Skeletal muscle tissue (tissue), 4 donors: ENCODE results near the gene HDAC6. TPM values are rescaled to one million over a fixed set of nuclear protein-coding genes. Genes with fewer than 3 reads are reported as not detected.
A peak's percentile ranks its signal among the peaks of the same experiment; 100 is the strongest.

Experiments
- H3K27ac ChIP-seq: one replicate; pipeline ENCODE4 v1.7.0; 2013; ENCODE audit warnings: mild to moderate bottlenecking, low read depth, low read length, inconsistent platforms
- H3K27me3 ChIP-seq, 3 donors: one replicate each; pipeline ENCODE4 v1.7.0; 2013; ENCODE audit warnings: low read length in 3 of 3; ENCODE audit not compliant: control insufficient read depth in 3 of 3, insufficient read depth in 3 of 3
- H3K36me3 ChIP-seq, 3 donors: one replicate each; pipeline ENCODE4 v1.7.0; 2013; ENCODE audit warnings: low read length in 3 of 3; ENCODE audit not compliant: control insufficient read depth in 3 of 3, insufficient read depth in 3 of 3
- H3K4me1 ChIP-seq, 3 donors: one replicate each; pipeline ENCODE4 v1.7.0; 2013; ENCODE audit warnings: low read length in 3 of 3, mild to moderate bottlenecking in 3 of 3; ENCODE audit not compliant: control insufficient read depth in 3 of 3, insufficient read depth in 3 of 3
- H3K4me3 ChIP-seq, 3 donors: one replicate each; pipeline ENCODE4 v1.7.0; 2013; ENCODE audit warnings: low read length in 3 of 3
- H3K9ac ChIP-seq, 3 donors: one replicate each; pipeline ENCODE4 v1.7.0; 2013; ENCODE audit warnings: low read length in 3 of 3, mild to moderate bottlenecking in 3 of 3, moderate library complexity in 2 of 3, low read depth in 1 of 3
- H3K9me3 ChIP-seq, 3 donors: one replicate each; pipeline ENCODE4 v1.7.0; 2013; ENCODE audit warnings: low read length in 3 of 3; ENCODE audit not compliant: control insufficient read depth in 3 of 3
- total RNA-seq: library from RNA; depleted of rRNA; stranded (reverse); fragments of >200 nt; gene quantifications from one replicate; pipeline ENCODE4 v1.2.3, GENCODE V29; 2014
- donor health status: Osteomylitis.

The HDAC6 gene
- total RNA-seq, 1 donor from 2014 or later, result 79.3 TPM

GRCh38 chrX:48800574-48801279 is 1.1 kb upstream of the HDAC6 start:
- Histone ChIP-seq H3K9me3 (no peaks in the 10 kb centered on the region), H3K27ac (peak overlapping the region; percentile 90), H3K36me3 (peaks cover 5 to 12% (median 5%) of the 10 kb centered on the region in 3 donors), H3K9ac (peak overlapping the region; percentile 65 to 83 (median 79)), H3K4me3 (peak overlapping the region; percentile 83 to 84 (median 83)), H3K27me3 (no peaks in the 10 kb centered on the region), H3K4me1 (peaks cover 11 to 16% (median 11%) of the 10 kb centered on the region in 3 donors)

- peak overlapping the region; percentile 99 for H3K27ac ChIP-seq
- H3K9me3 ChIP-seq, result no peaks in the 10 kb centered on the region
- peaks cover 5 to 16% (median 5%) of the 10 kb centered on the region in 3 donors for H3K36me3 ChIP-seq
- no peaks in the 10 kb centered on the region for H3K27me3 ChIP-seq
- peak overlapping the region; percentile 88 to 96 (median 92) for H3K9ac ChIP-seq
- peak overlapping the region; percentile 72 to 76 (median 73) for H3K4me3 ChIP-seq
- peaks cover 11 to 16% (median 11%) of the 10 kb centered on the region in 3 donors for H3K4me1 ChIP-seq
These were observed 430 bp downstream of the HDAC6 start for GRCh38 chrX:48802089-48802904.

GRCh38 chrX:48802905-48803200 is 986 bp downstream of the HDAC6 start:
- H3K27me3 ChIP-seq, result no peaks in the 10 kb centered on the region
- peak overlapping the region; percentile 88 to 96 (median 92) for H3K9ac ChIP-seq
- H3K4me1 ChIP-seq, result peaks cover 11 to 16% (median 11%) of the 10 kb centered on the region in 3 donors
- H3K36me3 ChIP-seq, result peaks cover 5 to 17% (median 5%) of the 10 kb centered on the region in 3 donors
- no peaks in the 10 kb centered on the region for H3K9me3 ChIP-seq
- peak overlapping the region in 2 of 3 donors; percentile 72 to 76 for H3K4me3 ChIP-seq
- peak overlapping the region; percentile 99 for H3K27ac ChIP-seq

DNA sequence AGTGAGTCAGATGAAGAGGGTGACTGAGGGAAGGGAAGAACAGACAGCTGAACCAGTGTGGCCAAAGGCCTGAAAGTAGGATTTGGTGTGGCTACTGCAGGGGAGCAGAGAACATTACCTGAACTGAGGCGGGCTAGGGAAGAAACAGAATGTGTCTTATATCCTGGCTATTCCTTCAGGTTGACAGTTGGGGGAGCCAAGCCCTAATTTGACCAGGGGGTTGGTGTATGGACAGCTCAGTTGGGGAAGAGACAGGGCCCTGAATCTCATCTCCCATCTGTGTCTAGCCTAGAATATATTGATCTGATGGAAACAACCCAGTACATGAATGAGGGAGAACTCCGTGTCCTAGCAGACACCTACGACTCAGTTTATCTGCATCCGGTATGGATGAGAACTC is 4.2 kb downstream of the HDAC6 start:
- Histone ChIP-seq H3K27ac (no peak overlapping the region), H3K27me3 (no peaks in the 10 kb centered on the region), H3K9ac (no peak overlapping the region), H3K36me3 (peaks cover 7 to 19% (median 8%) of the 10 kb centered on the region in 3 donors), H3K4me3 (no peak overlapping the region), H3K4me1 (peaks cover 6 to 9% (median 6%) of the 10 kb centered on the region in 3 donors), H3K9me3 (no peaks in the 10 kb centered on the region)

- H3K9ac ChIP-seq, result no peak overlapping the region
- H3K27ac ChIP-seq, result no peak overlapping the region
- H3K4me3 ChIP-seq, result no peak overlapping the region
- peaks cover 22 to 28% (median 24%) of the 10 kb centered on the region in 3 donors for H3K36me3 ChIP-seq
- H3K4me1 ChIP-seq, result no peaks in the 10 kb centered on the region
- no peaks in the 10 kb centered on the region for H3K27me3 ChIP-seq
- no peaks in the 10 kb centered on the region for H3K9me3 ChIP-seq
These were observed 11.8 kb downstream of the HDAC6 start for GRCh38 chrX:48813644-48814043.

DNA sequence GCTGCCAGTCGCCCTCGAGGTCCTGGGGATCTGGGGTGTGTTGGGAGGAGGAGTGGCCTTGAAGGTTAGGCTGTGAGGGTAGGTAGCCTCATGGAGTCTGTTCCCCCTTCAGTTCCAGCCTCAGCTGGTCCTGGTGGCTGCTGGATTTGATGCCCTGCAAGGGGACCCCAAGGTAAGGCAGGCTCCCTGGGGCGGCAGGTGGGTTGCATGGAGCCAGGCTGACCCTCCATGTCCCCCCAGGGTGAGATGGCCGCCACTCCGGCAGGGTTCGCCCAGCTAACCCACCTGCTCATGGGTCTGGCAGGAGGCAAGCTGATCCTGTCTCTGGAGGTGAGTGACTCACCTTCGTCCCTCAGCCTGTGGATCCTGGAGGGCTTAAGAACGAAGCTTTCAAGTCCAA is 12.9 kb downstream of the HDAC6 start:
- Histone ChIP-seq H3K27me3 (no peaks in the 10 kb centered on the region), H3K36me3 (peaks cover 25 to 32% (median 28%) of the 10 kb centered on the region in 3 donors), H3K4me1 (no peaks in the 10 kb centered on the region)

GRCh38 chrX:48815266-48815665 is 13.4 kb downstream of the HDAC6 start:
- H3K4me1 ChIP-seq, result no peaks in the 10 kb centered on the region
- no peaks in the 10 kb centered on the region for H3K9me3 ChIP-seq
- H3K9ac ChIP-seq, result no peak overlapping the region
- peaks cover 28 to 32% (median 31%) of the 10 kb centered on the region in 3 donors for H3K36me3 ChIP-seq
- no peaks in the 10 kb centered on the region for H3K27me3 ChIP-seq
- H3K4me3 ChIP-seq, result no peak overlapping the region
- no peak overlapping the region for H3K27ac ChIP-seq

More for the DNA sequence above, 12.9 kb downstream of the HDAC6 start:
- H3K27ac ChIP-seq, result no peak overlapping the region
- no peak overlapping the region for H3K9ac ChIP-seq
- no peak overlapping the region for H3K4me3 ChIP-seq
- H3K9me3 ChIP-seq, result no peaks in the 10 kb centered on the region

DNA sequence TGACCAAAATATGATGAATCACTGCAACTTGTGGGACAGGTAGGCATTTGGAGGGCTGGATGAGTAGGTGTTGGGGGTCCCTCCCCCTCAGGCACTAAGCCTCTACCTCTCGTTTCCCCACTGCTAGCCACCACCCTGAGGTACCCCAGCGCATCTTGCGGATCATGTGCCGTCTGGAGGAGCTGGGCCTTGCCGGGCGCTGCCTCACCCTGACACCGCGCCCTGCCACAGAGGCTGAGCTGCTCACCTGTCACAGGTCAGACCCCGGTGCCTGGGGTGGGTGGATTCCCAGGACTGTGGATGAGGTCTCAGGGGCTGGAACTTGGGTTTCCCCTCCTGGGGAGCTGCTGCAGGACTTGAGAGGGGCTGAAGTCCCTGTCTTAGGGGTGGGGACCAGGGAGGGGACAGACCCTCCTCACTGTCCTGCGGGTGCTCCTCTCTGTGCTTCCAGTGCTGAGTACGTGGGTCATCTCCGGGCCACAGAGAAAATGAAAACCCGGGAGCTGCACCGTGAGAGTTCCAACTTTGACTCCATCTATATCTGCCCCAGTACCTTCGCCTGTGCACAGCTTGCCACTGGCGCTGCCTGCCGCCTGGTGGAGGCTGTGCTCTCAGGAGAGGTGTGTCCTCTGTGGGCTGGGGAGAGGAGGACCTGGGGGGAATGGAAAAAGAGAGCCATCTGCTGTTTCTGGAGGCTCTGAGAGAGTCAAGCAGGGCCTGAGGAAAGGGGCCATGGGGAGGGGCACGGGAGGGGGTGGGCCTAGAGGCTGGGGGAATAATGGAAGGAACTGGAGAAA is 14.3 kb downstream of the HDAC6 start:
- H3K4me1 ChIP-seq, result no peaks in the 10 kb centered on the region
- H3K27me3 ChIP-seq, result no peaks in the 10 kb centered on the region
- H3K9ac ChIP-seq, result no peak overlapping the region
- H3K9me3 ChIP-seq, result no peaks in the 10 kb centered on the region
- peaks cover 28 to 35% (median 32%) of the 10 kb centered on the region in 3 donors for H3K36me3 ChIP-seq
- no peak overlapping the region for H3K27ac ChIP-seq
- no peak overlapping the region for H3K4me3 ChIP-seq

DNA sequence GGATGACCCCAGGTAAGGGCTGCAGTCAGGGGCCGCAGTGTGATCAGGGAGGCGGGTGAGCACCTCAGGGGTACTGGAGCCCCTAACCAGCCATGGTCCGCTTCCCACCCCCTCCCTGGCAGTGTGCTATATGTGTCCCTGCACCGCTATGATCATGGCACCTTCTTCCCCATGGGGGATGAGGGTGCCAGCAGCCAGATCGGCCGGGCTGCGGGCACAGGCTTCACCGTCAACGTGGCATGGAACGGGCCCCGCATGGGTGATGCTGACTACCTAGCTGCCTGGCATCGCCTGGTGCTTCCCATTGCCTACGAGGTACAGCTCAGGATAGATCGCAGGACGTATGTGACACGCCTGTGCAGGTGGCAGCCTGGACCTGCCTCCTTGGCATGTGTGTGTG is 16.2 kb downstream of the HDAC6 start:
- Histone ChIP-seq H3K27ac (no peak overlapping the region), H3K9me3 (no peaks in the 10 kb centered on the region), H3K4me1 (no peaks in the 10 kb centered on the region), H3K27me3 (no peaks in the 10 kb centered on the region), H3K9ac (no peak overlapping the region), H3K36me3 (peaks cover 38 to 39% (median 39%) of the 10 kb centered on the region in 3 donors), H3K4me3 (no peak overlapping the region)
